ENCODE measurements around the gene SRRM3.

SRRM3 gene

GRCh38 chr7:76261931-76262330 is 60.2 kb downstream of the SRRM3 start:
- POLR2A ChIA-PET: interaction anchor here (0.6 to 0.7 kb wide), 2 partner anchors 70 to 229 kb away, joined by 3 to 6 read pairs; no protein-coding TSS in a partner anchor
- no peak overlapping the region for H3K27ac ChIP-seq (ENCODE audit: extremely low read depth, low read depth, low read length)
- no peaks in the 10 kb centered on the region for H3K36me3 ChIP-seq (ENCODE audit: control insufficient read depth in 2 of 2, insufficient read depth in 1 of 2, low read length in 2 of 2)
- H3K4me3 ChIP-seq (ENCODE audit: low read depth, low read length): no peak overlapping the region
- H3K9me3 ChIP-seq (ENCODE audit: control insufficient read depth, insufficient read depth, low read depth, low read length): no peaks in the 10 kb centered on the region
- TF ChIP-seq ZNF302 (tag by site-specific recombination; IDR thresholded peaks at IDR 0.05; ENCODE audit: low read depth) (no peak), ZNF175 (tag by site-specific recombination; IDR thresholded peaks at IDR 0.05) (no peak)
- no peaks in the 10 kb centered on the region for H3K4me1 ChIP-seq (ENCODE audit: control insufficient read depth, insufficient read depth, low read length)
- CTCF ChIA-PET: interaction anchor here (0.6 to 4.3 kb wide), 23 partner anchors 10 to 395 kb away, joined by 3 to 50 read pairs (median 5); no protein-coding TSS in a partner anchor

- no peak overlapping the region for H3K27ac ChIP-seq (ENCODE audit: extremely low read depth, low read depth, low read length)
- POLR2A ChIA-PET: interaction anchor here (0.7 to 1.1 kb wide), 2 partner anchors 54 to 1189 kb away, joined by 3 to 7 read pairs; partner anchors contain the start of gene RCC1L
- no peaks in the 10 kb centered on the region for H3K9me3 ChIP-seq (ENCODE audit: control insufficient read depth, insufficient read depth, low read depth, low read length)
- no peak overlapping the region for H3K4me3 ChIP-seq (ENCODE audit: low read depth, low read length)
- no peaks in the 10 kb centered on the region for H3K4me1 ChIP-seq (ENCODE audit: control insufficient read depth, insufficient read depth, low read length)
- no peaks in the 10 kb centered on the region for H3K36me3 ChIP-seq (ENCODE audit: control insufficient read depth in 2 of 2, insufficient read depth in 1 of 2, low read length in 2 of 2)
- CTCF ChIA-PET: interaction anchor here (0.6 to 4.3 kb wide), 34 partner anchors 9 to 397 kb away, joined by 3 to 50 read pairs (median 4); no protein-coding TSS in a partner anchor
- TF ChIP-seq ZNF169 (tag by site-specific recombination; IDR thresholded peaks at IDR 0.05): no peak
- TF ChIP-seq, protein P1, sequence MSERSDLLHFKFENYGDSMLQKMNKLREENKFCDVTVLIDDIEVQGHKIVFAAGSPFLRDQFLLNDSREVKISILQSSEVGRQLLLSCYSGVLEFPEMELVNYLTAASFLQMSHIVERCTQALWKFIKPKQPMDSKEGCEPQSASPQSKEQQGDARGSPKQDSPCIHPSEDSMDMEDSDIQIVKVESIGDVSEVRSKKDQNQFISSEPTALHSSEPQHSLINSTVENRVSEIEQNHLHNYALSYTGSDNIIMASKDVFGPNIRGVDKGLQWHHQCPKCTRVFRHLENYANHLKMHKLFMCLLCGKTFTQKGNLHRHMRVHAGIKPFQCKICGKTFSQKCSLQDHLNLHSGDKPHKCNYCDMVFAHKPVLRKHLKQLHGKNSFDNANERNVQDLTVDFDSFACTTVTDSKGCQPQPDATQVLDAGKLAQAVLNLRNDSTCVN (tag by site-specific recombination; optimal IDR thresholded peaks at IDR 0.05): no peak
- TF ChIP-seq BCL11B (tag by site-specific recombination; IDR thresholded peaks at IDR 0.05; ENCODE audit: low read depth): no peak
- TF ChIP-seq, protein P2, sequence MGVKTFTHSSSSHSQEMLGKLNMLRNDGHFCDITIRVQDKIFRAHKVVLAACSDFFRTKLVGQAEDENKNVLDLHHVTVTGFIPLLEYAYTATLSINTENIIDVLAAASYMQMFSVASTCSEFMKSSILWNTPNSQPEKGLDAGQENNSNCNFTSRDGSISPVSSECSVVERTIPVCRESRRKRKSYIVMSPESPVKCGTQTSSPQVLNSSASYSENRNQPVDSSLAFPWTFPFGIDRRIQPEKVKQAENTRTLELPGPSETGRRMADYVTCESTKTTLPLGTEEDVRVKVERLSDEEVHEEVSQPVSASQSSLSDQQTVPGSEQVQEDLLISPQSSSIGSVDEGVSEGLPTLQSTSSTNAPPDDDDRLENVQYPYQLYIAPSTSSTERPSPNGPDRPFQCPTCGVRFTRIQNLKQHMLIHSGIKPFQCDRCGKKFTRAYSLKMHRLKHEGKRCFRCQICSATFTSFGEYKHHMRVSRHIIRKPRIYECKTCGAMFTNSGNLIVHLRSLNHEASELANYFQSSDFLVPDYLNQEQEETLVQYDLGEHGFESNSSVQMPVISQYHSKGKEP (tag by site-specific recombination; IDR thresholded peaks at IDR 0.05): no peak
- TF ChIP-seq ZFP41 (tag by site-specific recombination; IDR thresholded peaks at IDR 0.05; ENCODE audit: borderline replicate concordance): no peak
- TF ChIP-seq ZNF394 (tag by site-specific recombination; IDR thresholded peaks at IDR 0.05; ENCODE audit: borderline replicate concordance): no peak
- TF ChIP-seq ZBTB20 (tag by site-specific recombination; IDR thresholded peaks at IDR 0.05): no peak
- peak; percentile 70 for TF ChIP-seq PRDM10 (tag by site-specific recombination; IDR thresholded peaks at IDR 0.05)
- TF ChIP-seq RBAK (tag by site-specific recombination; IDR thresholded peaks at IDR 0.05): no peak
- TF ChIP-seq ZIC2 (tag by site-specific recombination; IDR thresholded peaks at IDR 0.05): no peak
- no peak for TF ChIP-seq ZNF10 (tag by site-specific recombination; IDR thresholded peaks at IDR 0.05)
- 0 out of 2 replicates have a peak, but pooled peaks have one; percentile 72 for TF ChIP-seq IKZF3 (tag by site-specific recombination; IDR thresholded peaks at IDR 0.05)
- TF ChIP-seq ZNF785 (tag by site-specific recombination; IDR thresholded peaks at IDR 0.05): no peak
- no peak for TF ChIP-seq ZNF221 (tag by site-specific recombination; IDR thresholded peaks at IDR 0.05; ENCODE audit: borderline replicate concordance)
- TF ChIP-seq PATZ1 (tag by site-specific recombination; IDR thresholded peaks at IDR 0.05): peak; percentile 42; the same call in 1 of the 2 replicates
- no peak for TF ChIP-seq ZNF214 (tag by site-specific recombination; IDR thresholded peaks at IDR 0.05; ENCODE audit: borderline replicate concordance)
- no peak for TF ChIP-seq ZNF112 (tag by site-specific recombination; IDR thresholded peaks at IDR 0.05)
- TF ChIP-seq ZBTB7A (tag by site-specific recombination; IDR thresholded peaks at IDR 0.05; ENCODE audit: low read depth): no peak
- no peak for TF ChIP-seq ZNF211 (tag by site-specific recombination; IDR thresholded peaks at IDR 0.05; ENCODE audit: low read depth)
- TF ChIP-seq ZNF530 (tag by site-specific recombination; IDR thresholded peaks at IDR 0.05; ENCODE audit: low read depth): no peak
- no peak for TF ChIP-seq ZBTB21 (tag by site-specific recombination; IDR thresholded peaks at IDR 0.05)
- TF ChIP-seq WT1 (tag by site-specific recombination; IDR thresholded peaks at IDR 0.05): no peak
- no peak for TF ChIP-seq ZNF510 (tag by site-specific recombination; IDR thresholded peaks at IDR 0.05; ENCODE audit: insufficient replicate concordance)
- TF ChIP-seq ZNF366 (tag by site-specific recombination; conservative IDR thresholded peaks at IDR 0.05): peak; percentile 78
Measured at GRCh38 chr7:76262683-76263402, 61.1 kb downstream of the SRRM3 start.

All from HEK293 (cell line).